GM12878 (cell line): Measurements from ENCODE around the gene NEK7. TPM values are rescaled to one million over a fixed set of nuclear protein-coding genes. Genes with fewer than 3 reads are reported as not detected.

ENCODE experiments used
- ATAC-seq: fragments of 200-7000 bp; cut with Tn5 transposase; 3 replicates; pipeline ENCODE4 v1.9.1; 2020; ENCODE audit warnings: mild to moderate bottlenecking, moderate library complexity
- BruUV-seq: library from RNA; stranded (reverse); fragments of 400-500 nt; replicated peaks from 2 replicates; lab custom pipeline; 2021; lab: Mats Ljungman, UMichigan
- CTCF ChIA-PET: fragments of 300-600 bp; sonication (Branson Sonifier 250); formaldehyde crosslinking; extraction: SDS; loops from one replicate; lab custom pipeline; 2021; ENCODE audit warnings: inconsistent platforms; lab: Yijun Ruan, JAX
- POLR2A ChIA-PET: fragments of 350-600 bp; formaldehyde crosslinking; extraction: SDS; loops from one replicate; lab custom pipeline; 2021; ENCODE audit warnings: inconsistent platforms; lab: Charles Lee
- RAD21 ChIA-PET: fragments of 300-600 bp; sonication (Branson Sonifier 250); formaldehyde crosslinking; loops from one replicate; lab custom pipeline; 2023; ENCODE audit warnings: antibody characterized with exemption; ENCODE audit not compliant: unreplicated experiment; lab: Charles Lee
- SMC1A ChIA-PET: fragments of 300-600 bp; sonication (Branson Sonifier 250); formaldehyde crosslinking; loops from one replicate; lab custom pipeline; 2023; ENCODE audit not compliant: unreplicated experiment, uncharacterized antibody; lab: Charles Lee
- DNase-seq: peaks from one replicate; pipeline ENCODE4 v3.0.0-alpha.2; 2011; ENCODE audit warnings: low read depth, low spot score
- FAIRE-seq: peaks from 3 replicates; lab custom pipeline; 2011; peaks lifted over from hg19 to GRCh38; lab: Jason Lieb, UNC
- H2AFZ ChIP-seq: 2 replicates; pipeline ENCODE4 v1.6.0; 2011; ENCODE audit warnings: low read depth, low read length, control low read depth; ENCODE audit not compliant: control insufficient read depth
- H3K27ac ChIP-seq: 2 replicates; pipeline ENCODE4 v1.5.1; 2011; ENCODE audit warnings: control low read depth; ENCODE audit not compliant: control insufficient read depth, insufficient read depth
- H3K27me3 ChIP-seq, 2 experiments: replicated peaks in 1 of 2; 2 replicates each; pipeline versions ENCODE4 v1.6.0 to v1.6.1; 2011; ENCODE audit warnings: low read length in 1 of 2; ENCODE audit not compliant: control insufficient read depth in 2 of 2, insufficient read depth in 2 of 2
- H3K36me3 ChIP-seq, 2 experiments: 2 replicates each; pipeline ENCODE4 v1.5.1; 2011; ENCODE audit warnings: low read length in 1 of 2; ENCODE audit not compliant: control insufficient read depth in 2 of 2, insufficient read depth in 2 of 2
- H3K4me1 ChIP-seq: 2 replicates; pipeline ENCODE4 v1.6.1; 2011; ENCODE audit warnings: mild to moderate bottlenecking, low read length, moderate library complexity, mixed read lengths; ENCODE audit not compliant: control insufficient read depth, insufficient read depth
- H3K4me2 ChIP-seq: 2 replicates; pipeline ENCODE4 v1.6.0; 2011; ENCODE audit warnings: control low read depth; ENCODE audit not compliant: control insufficient read depth, insufficient read depth
- H3K4me3 ChIP-seq: fragments of 200-600 bp; sonication (generic); 2 replicates; pipeline ENCODE4 v1.5.1; 2016
- H3K79me2 ChIP-seq: 2 replicates; pipeline ENCODE4 v1.6.0; 2011; ENCODE audit warnings: low read length; ENCODE audit not compliant: control insufficient read depth, insufficient read depth
- H3K9ac ChIP-seq: 2 replicates; pipeline ENCODE4 v1.8.0; 2011; ENCODE audit warnings: low read length, control low read depth, mixed read lengths; ENCODE audit not compliant: control insufficient read depth, insufficient read depth
- H3K9me3 ChIP-seq: replicated peaks from 3 replicates; pipeline ENCODE4 v1.5.1; 2011; ENCODE audit warnings: mild to moderate bottlenecking, low read length; ENCODE audit not compliant: control insufficient read depth, insufficient read depth
- H4K20me1 ChIP-seq: 2 replicates; pipeline ENCODE4 v1.6.0; 2011; ENCODE audit not compliant: control insufficient read depth, insufficient read depth
- MEF2A ChIP-seq: IDR thresholded peaks from 2 replicates; pipeline ENCODE4 v1.6.1; 2011; ENCODE audit warnings: low read depth, mild to moderate bottlenecking, low read length, moderate library complexity; ENCODE audit not compliant: insufficient read depth
- MLLT1 ChIP-seq: fragments of 450-650 bp; IDR thresholded peaks from 2 replicates; pipeline ENCODE4 v1.6.1; 2016; ENCODE audit warnings: mild to moderate bottlenecking
- PBX3 ChIP-seq: IDR thresholded peaks from 2 replicates; pipeline ENCODE4 v1.6.1; 2011; ENCODE audit warnings: mild to moderate bottlenecking, low read depth, low read length, moderate library complexity; ENCODE audit not compliant: insufficient replicate concordance
- ZBED1 ChIP-seq: IDR thresholded peaks from 2 replicates; pipeline ENCODE4 v1.6.1; 2016; ENCODE audit warnings: borderline replicate concordance
- ZNF24 ChIP-seq: fragments of 450-650 bp; IDR thresholded peaks from 2 replicates; pipeline ENCODE4 v1.6.1; 2017; ENCODE audit warnings: antibody characterized with exemption, mild to moderate bottlenecking
- in situ Hi-C: fragments of 300-500 bp; cut with MboI; formaldehyde crosslinking; loops from 9 replicates; pipeline ENCODE4 v1.14.3; 2018; ENCODE audit warnings: mixed read lengths
- intact Hi-C: fragments of 100-400 bp; cut with micrococcal nuclease; formaldehyde crosslinking; loops from one replicate; pipeline ENCODE4 v1.14.2; 2022; ENCODE audit not compliant: unreplicated experiment
- polyA plus RNA-seq, 11 experiments: library from polyadenylated mRNA; depleted of rRNA in 4 of 11; unstranded in 6 of 11; stranded (reverse) in 5 of 11; fragments of >200 nt; fragmentation: Nextera tagmentation in 4 of 11; fragmentation: Illumina TruSeq in 1 of 11; extraction: Ambion mirVana in 4 of 11; extraction: Trizol in 1 of 11; gene quantifications; 1 replicate in 1 of 11; 2 replicates in 10 of 11; pipeline versions ENCODE4 v1.2.1 to v1.2.3, GENCODE V29; 2011 to 2016; ENCODE audit warnings: inconsistent platforms in 2 of 11, missing spikeins in 2 of 11, low read depth in 1 of 11
- total RNA-seq, 4 experiments: library from RNA; depleted of rRNA in 3 of 4; stranded (reverse); fragments of >200 nt in 3 of 4; fragmentation: Illumina TruSeq in 1 of 4; extraction: Trizol in 1 of 4; gene quantifications; 2 replicates each; pipeline versions ENCODE4 v1.2.1 to v1.2.3, GENCODE V29; 2013 to 2021
- TF ChIP-seq, protein P1 (sequence below): fragments of 450-650 bp; IDR thresholded peaks from 2 replicates; pipeline ENCODE4 v1.6.1; 2018; ENCODE audit warnings: borderline replicate concordance, mild to moderate bottlenecking; ENCODE audit not compliant: partially characterized antibody
- TF ChIP-seq, protein P2 (sequence below): fragments of 450-650 bp; IDR thresholded peaks from 2 replicates; pipeline ENCODE4 v1.6.1; 2017; ENCODE audit warnings: borderline replicate concordance

Gene NEK7
- total and polyA plus RNA-seq, 10 of the 15 experiments (the other 5 are each of a cell fraction or from before 2014, with no cell fraction given): 9.4 to 77.7 (median 24.0) TPM

DNA sequence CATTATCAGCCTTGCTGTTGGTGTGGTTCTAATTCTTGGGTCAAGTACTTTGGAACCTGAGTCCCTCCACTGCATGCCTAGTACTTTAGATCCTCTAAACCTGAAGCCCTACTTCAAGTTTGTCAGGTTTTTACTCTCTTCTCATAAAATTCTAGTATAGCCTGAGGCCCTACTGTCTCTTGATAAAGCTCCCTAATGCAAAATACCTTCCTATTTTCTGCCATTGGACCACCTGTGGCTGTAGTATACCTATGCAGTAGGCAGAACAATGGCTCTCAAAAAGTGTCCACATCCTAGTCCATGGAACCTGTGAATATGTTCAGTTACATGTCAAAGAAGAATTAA lies 47.5 kb upstream of the NEK7 start:
- in situ Hi-C loops: no loop called here
- Histone ChIP-seq H3K79me2 (no peaks in the 10 kb centered on the region), H3K36me3 (no peaks in the 10 kb centered on the region), H2AFZ (no peak overlapping the region), H3K9ac (no peak overlapping the region), H3K27me3 (no peaks in the 10 kb centered on the region; a peak in 1 of 4 replicates), H3K4me2 (no peak overlapping the region), H3K4me3 (no peak overlapping the region), H3K9me3 (no peaks in the 10 kb centered on the region), H3K27ac (no peak overlapping the region), H4K20me1 (no peaks in the 10 kb centered on the region), H3K4me1 (no peaks in the 10 kb centered on the region)
- ChIA-PET SMC1A (no interaction called here), POLR2A (no interaction called here), CTCF (no interaction called here), RAD21 (no interaction called here)
- TF ChIP-seq, protein P1, sequence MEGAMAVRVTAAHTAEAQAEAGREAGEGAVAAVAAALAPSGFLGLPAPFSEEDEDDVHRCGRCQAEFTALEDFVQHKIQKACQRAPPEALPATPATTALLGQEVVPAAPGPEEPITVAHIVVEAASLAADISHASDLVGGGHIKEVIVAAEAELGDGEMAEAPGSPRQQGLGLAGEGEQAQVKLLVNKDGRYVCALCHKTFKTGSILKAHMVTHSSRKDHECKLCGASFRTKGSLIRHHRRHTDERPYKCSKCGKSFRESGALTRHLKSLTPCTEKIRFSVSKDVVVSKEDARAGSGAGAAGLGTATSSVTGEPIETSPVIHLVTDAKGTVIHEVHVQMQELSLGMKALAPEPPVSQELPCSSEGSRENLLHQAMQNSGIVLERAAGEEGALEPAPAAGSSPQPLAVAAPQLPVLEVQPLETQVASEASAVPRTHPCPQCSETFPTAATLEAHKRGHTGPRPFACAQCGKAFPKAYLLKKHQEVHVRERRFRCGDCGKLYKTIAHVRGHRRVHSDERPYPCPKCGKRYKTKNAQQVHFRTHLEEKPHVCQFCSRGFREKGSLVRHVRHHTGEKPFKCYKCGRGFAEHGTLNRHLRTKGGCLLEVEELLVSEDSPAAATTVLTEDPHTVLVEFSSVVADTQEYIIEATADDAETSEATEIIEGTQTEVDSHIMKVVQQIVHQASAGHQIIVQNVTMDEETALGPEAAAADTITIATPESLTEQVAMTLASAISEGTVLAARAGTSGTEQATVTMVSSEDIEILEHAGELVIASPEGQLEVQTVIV: no peak
- TF ChIP-seq MLLT1: no peak
- TF ChIP-seq ZNF24: no peak
- no peak for TF ChIP-seq MEF2A
- TF ChIP-seq, protein P2, sequence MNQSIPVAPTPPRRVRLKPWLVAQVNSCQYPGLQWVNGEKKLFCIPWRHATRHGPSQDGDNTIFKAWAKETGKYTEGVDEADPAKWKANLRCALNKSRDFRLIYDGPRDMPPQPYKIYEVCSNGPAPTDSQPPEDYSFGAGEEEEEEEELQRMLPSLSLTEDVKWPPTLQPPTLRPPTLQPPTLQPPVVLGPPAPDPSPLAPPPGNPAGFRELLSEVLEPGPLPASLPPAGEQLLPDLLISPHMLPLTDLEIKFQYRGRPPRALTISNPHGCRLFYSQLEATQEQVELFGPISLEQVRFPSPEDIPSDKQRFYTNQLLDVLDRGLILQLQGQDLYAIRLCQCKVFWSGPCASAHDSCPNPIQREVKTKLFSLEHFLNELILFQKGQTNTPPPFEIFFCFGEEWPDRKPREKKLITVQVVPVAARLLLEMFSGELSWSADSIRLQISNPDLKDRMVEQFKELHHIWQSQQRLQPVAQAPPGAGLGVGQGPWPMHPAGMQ: no peak
- no peak for TF ChIP-seq PBX3
- no peak for TF ChIP-seq ZBED1
- DNase-seq (no peak), FAIRE-seq (no peak), ATAC-seq (no peak)
- BruUV-seq: no TSS peak
- intact Hi-C loops: no loop called here
